ENCODE data around the gene CDH4.

The CDH4 gene

GRCh38 chr20:61361501-61361900 lies 109.4 kb downstream of the CDH4 start:
- DNase-seq, result no peak

GRCh38 chr20:61364147-61364546 lies 112.1 kb downstream of the CDH4 start:
- DNase-seq, result no peak

GRCh38 chr20:61366914-61367313 lies 114.9 kb downstream of the CDH4 start:
- DNase-seq, result no peak

GRCh38 chr20:61369731-61370520 lies 117.9 kb downstream of the CDH4 start:
- DNase-seq, result no peak

- no peak for DNase-seq
These were observed 118.8 kb downstream of the CDH4 start for GRCh38 chr20:61370841-61371303.

GRCh38 chr20:61371501-61372136 lies 119.6 kb downstream of the CDH4 start:
- DNase-seq, result no peak

- DNase-seq, result no peak
These were observed 120.3 kb downstream of the CDH4 start for GRCh38 chr20:61372137-61373054.

- no peak for DNase-seq
These were observed 121.0 kb downstream of the CDH4 start for GRCh38 chr20:61373055-61373399.

GRCh38 chr20:61373956-61374545 lies 122.0 kb downstream of the CDH4 start:
- DNase-seq, result no peak

GRCh38 chr20:61376541-61377240 lies 124.6 kb downstream of the CDH4 start:
- DNase-seq, result no peak

GRCh38 chr20:61378694-61379355 lies 126.8 kb downstream of the CDH4 start:
- no peak for DNase-seq

GRCh38 chr20:61379898-61380544 lies 128.0 kb downstream of the CDH4 start:
- DNase-seq, result no peak

- DNase-seq, result no peak
These were observed 128.5 kb downstream of the CDH4 start for GRCh38 chr20:61380545-61380915.

- DNase-seq, result no peak
These were observed 130.1 kb downstream of the CDH4 start for GRCh38 chr20:61382194-61382593.

GRCh38 chr20:61385296-61385695 lies 133.2 kb downstream of the CDH4 start:
- DNase-seq, result no peak

GRCh38 chr20:61385731-61386130 lies 133.7 kb downstream of the CDH4 start:
- DNase-seq, result no peak

- DNase-seq, result no peak
These were observed 135.3 kb downstream of the CDH4 start for GRCh38 chr20:61387204-61387953.

GRCh38 chr20:61387954-61388348 lies 135.9 kb downstream of the CDH4 start:
- DNase-seq, result no peak

- DNase-seq, result no peak
These were observed 137.0 kb downstream of the CDH4 start for GRCh38 chr20:61389077-61389476.

GRCh38 chr20:61391185-61391584 lies 139.1 kb downstream of the CDH4 start:
- DNase-seq, result no peak
